Ovary (tissue), 9 donors: ENCODE data around the gene NOC3L. TPM values are rescaled to one million over a fixed set of nuclear protein-coding genes. Genes with fewer than 3 reads are reported as not detected.

ENCODE experiments used
- DNase-seq, 5 donors: peaks; one replicate each; pipeline ENCODE4 v3.0.0-alpha.2; 2019 to 2020
- H3K27ac ChIP-seq, 2 donors: fragments of 200-600 bp; one replicate each; pipeline versions ENCODE4 v1.5.1 to v1.8.0; 2019 to 2022
- H3K27me3 ChIP-seq: fragments of 200-600 bp; one replicate; pipeline ENCODE4 v1.8.0; 2022
- H3K36me3 ChIP-seq: fragments of 200-600 bp; sonication (generic); one replicate; pipeline ENCODE4 v1.5.1; 2019
- H3K4me1 ChIP-seq: one replicate; pipeline ENCODE4 v1.8.1; 2013; ENCODE audit warnings: mild to moderate bottlenecking, moderate library complexity; ENCODE audit not compliant: insufficient read depth
- H3K4me3 ChIP-seq: fragments of 200-600 bp; sonication (generic); one replicate; pipeline ENCODE4 v1.5.1; 2017
- H3K9me3 ChIP-seq, 2 donors: fragments of 200-600 bp in 1 of 2; sonication (generic) in 1 of 2; one replicate each; pipeline versions ENCODE4 v1.5.1 to v1.8.1; 2013 to 2019; ENCODE audit warnings: mild to moderate bottlenecking in 1 of 2, moderate library complexity in 1 of 2
- EP300 ChIP-seq: sonication (generic); formaldehyde crosslinking; IDR thresholded peaks from one replicate; pipeline ENCODE4 v1.6.1; 2017; ENCODE audit warnings: antibody characterized with exemption
- POLR2A ChIP-seq: fragments of 450-650 bp; IDR thresholded peaks from one replicate; pipeline ENCODE4 v1.6.1; 2017; ENCODE audit warnings: antibody characterized with exemption, mild to moderate bottlenecking, moderate library complexity
- WGBS, 3 donors: extraction: QIAGEN DNeasy Blood & Tissue Kit in 1 of 3; methylation state at CpG; one replicate each; pipeline versions ENCODE4 v1.1.5 to v1.1.7; 2013 to 2017; 5-methylcytosine and 5-hydroxymethylcytosine counted together
- intact Hi-C, 4 donors: fragments of 100-400 bp; cut with DNase I; formaldehyde crosslinking; loops; one replicate each; pipeline versions ENCODE4 v1.11.0 to v1.15.1; 2022 to 2023
- polyA plus RNA-seq, 2 donors: library from polyadenylated mRNA; stranded (reverse); fragments of 200-250 nt in 1 of 2; fragments of 350-450 nt in 1 of 2; fragmentation: Illumina TruSeq in 1 of 2; extraction: RNeasy Lipid Tissue Mini Kit (QIAGEN cat#74804) in 1 of 2; gene quantifications; one replicate each; pipeline ENCODE4 v1.2.3, GENCODE V29; 2013 to 2014
- total RNA-seq, 7 donors: library from RNA; depleted of rRNA in 2 of 7; stranded (reverse); fragments of >200 nt in 2 of 7; fragmentation: NEBNext Ultra II Directional in 3 of 7; extraction: Animal tissue kit (Norgen Biotek cat#: 25700) in 3 of 7; gene quantifications; one replicate each; pipeline versions ENCODE4 v1.1.0 to v1.2.4, GENCODE V29; 2016 to 2023
- TF ChIP-seq, protein P1 (sequence below), 3 donors: fragments of 450-650 bp in 2 of 3; fragments of 200-600 bp in 1 of 3; IDR thresholded peaks; one replicate each; pipeline versions ENCODE4 v1.5.1 to v1.8.0; 2016 to 2022; ENCODE audit warnings: antibody characterized with exemption in 3 of 3, mild to moderate bottlenecking in 1 of 3
- donor health status: DM: no; HTN: no; CAD: no; lungs with moderate emphysema.
- donor health status: DM: no; HTN: no; CAD: no.
- donor health status: Bipolar disorder and iron deficiency.
- donor health status: DM: yes; HTN: yes; CAD: no.
- donor health status: DM: no; HTN: no; CAD: no.
- donor health status: DM: yes; HTN: yes; CAD: no.

Gene NOC3L
- total and polyA plus RNA-seq, 9 donors, result 4.3 to 29.2 (median 17.1) TPM

- Histone ChIP-seq H3K9me3 (no peaks in the 10 kb centered on the region), H3K27me3 (no peaks in the 10 kb centered on the region), H3K27ac (no peak overlapping the region), H3K36me3 (no peaks in the 10 kb centered on the region), H3K4me1 (peaks cover 3% of the 10 kb centered on the region), H3K4me3 (no peak overlapping the region)
- TF ChIP-seq, protein P1, sequence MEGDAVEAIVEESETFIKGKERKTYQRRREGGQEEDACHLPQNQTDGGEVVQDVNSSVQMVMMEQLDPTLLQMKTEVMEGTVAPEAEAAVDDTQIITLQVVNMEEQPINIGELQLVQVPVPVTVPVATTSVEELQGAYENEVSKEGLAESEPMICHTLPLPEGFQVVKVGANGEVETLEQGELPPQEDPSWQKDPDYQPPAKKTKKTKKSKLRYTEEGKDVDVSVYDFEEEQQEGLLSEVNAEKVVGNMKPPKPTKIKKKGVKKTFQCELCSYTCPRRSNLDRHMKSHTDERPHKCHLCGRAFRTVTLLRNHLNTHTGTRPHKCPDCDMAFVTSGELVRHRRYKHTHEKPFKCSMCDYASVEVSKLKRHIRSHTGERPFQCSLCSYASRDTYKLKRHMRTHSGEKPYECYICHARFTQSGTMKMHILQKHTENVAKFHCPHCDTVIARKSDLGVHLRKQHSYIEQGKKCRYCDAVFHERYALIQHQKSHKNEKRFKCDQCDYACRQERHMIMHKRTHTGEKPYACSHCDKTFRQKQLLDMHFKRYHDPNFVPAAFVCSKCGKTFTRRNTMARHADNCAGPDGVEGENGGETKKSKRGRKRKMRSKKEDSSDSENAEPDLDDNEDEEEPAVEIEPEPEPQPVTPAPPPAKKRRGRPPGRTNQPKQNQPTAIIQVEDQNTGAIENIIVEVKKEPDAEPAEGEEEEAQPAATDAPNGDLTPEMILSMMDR (IDR thresholded peaks at IDR 0.05), result no peak
- TF ChIP-seq EP300 (no peak), POLR2A (no peak)
- 13 to 21% (median 15%) methylated on average over 1 of the region's 1 CpG for WGBS, 3 donors
- DNase-seq, result no peak
- intact Hi-C loops, result loop anchor here (5.0 to 10.0 kb wide), 5 partner anchors 232 to 402 kb away; no protein-coding TSS in a partner anchor
These were observed 46.2 kb downstream of the NOC3L start for GRCh38 chr10:94316560-94316959.

DNA sequence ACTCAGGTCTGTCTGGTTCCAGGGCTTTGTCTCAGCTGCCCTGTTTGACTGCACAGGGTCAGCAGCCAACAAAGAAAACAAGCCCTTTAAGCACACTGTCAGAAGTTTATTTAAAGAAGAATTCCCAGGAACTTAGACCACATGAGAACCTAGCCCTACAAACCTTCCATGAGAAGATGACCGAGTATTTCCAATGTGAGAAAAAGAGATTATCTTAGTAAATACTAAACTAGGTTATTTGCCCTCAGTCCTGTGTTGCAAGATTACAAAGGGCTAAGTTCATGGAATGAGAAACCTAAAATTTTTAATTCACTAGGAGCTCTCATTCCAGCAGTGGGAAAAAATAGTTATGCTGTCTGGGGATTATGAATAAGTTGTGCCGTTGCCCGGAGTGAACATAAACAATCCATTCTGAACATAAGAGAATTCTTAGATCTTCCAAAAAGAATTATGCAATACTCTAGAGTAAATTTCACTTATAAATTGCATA, 46.7 kb downstream of the NOC3L start:
- WGBS, 3 donors, result 7 to 10% (median 9%) methylated on average over 3 of the region's 3 CpGs
- intact Hi-C loops, result loop anchor here (5.0 to 10.0 kb wide), 5 partner anchors 231 to 401 kb away; no protein-coding TSS in a partner anchor
- no peak overlapping the region for H3K4me3 ChIP-seq
- DNase-seq, result no peak
- H3K27ac ChIP-seq, result no peak overlapping the region
- no peaks in the 10 kb centered on the region for H3K36me3 ChIP-seq
- H3K4me1 ChIP-seq, result peaks cover 3% of the 10 kb centered on the region
- H3K9me3 ChIP-seq, result no peaks in the 10 kb centered on the region
- H3K27me3 ChIP-seq, result no peaks in the 10 kb centered on the region
- TF ChIP-seq POLR2A, result no peak
- TF ChIP-seq EP300, result no peak
- TF ChIP-seq, protein P1 (IDR thresholded peaks at IDR 0.05), result no peak

DNA sequence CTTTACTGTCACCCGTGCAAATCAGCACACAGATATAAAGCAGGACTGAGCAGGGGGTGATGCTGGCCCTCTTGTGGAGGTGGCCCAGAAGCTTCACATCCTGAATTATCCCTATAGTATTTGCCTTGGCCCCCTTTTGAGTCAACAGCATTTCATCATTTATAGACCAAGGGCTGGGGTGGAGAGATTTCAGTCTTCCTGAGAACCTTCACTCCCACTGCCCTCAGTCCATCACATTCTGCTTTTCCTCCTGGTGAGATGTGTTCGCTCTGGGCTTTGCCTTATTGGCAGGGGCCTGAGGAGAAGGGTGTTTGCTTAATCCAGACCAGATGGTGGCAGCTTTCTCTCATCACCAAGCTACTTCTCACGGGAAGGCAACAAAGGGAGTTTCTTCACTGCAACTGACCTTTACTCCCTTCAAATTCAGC, 47.7 kb downstream of the NOC3L start:
- no peak overlapping the region for H3K4me3 ChIP-seq
- DNase-seq, result no peak
- H3K27me3 ChIP-seq, result no peaks in the 10 kb centered on the region
- peaks cover 3% of the 10 kb centered on the region for H3K4me1 ChIP-seq
- H3K36me3 ChIP-seq, result no peaks in the 10 kb centered on the region
- TF ChIP-seq EP300, result no peak
- TF ChIP-seq, protein P1 (IDR thresholded peaks at IDR 0.05), result no peak
- TF ChIP-seq POLR2A, result no peak
- H3K27ac ChIP-seq, result no peak overlapping the region
- intact Hi-C loops, result loop anchor here (5.0 to 10.0 kb wide), 5 partner anchors 230 to 400 kb away; no protein-coding TSS in a partner anchor
- 55 to 61% (median 59%) methylated on average over 3 of the region's 3 CpGs for WGBS, 3 donors
- no peaks in the 10 kb centered on the region for H3K9me3 ChIP-seq

- intact Hi-C loops, result loop anchor here (5.0 to 10.0 kb wide), 4 partner anchors 226 to 396 kb away; no protein-coding TSS in a partner anchor
- Histone ChIP-seq H3K4me1 (peaks cover 1% of the 10 kb centered on the region), H3K27ac (no peak overlapping the region), H3K4me3 (no peak overlapping the region), H3K9me3 (no peaks in the 10 kb centered on the region), H3K36me3 (no peaks in the 10 kb centered on the region), H3K27me3 (no peaks in the 10 kb centered on the region)
- DNase-seq, result no peak
- WGBS, 3 donors, result 91% methylated on average over 6 of the region's 6 CpGs
- TF ChIP-seq, protein P1 (IDR thresholded peaks at IDR 0.05), result no peak
- TF ChIP-seq EP300 (no peak), POLR2A (no peak)
These were observed 52.4 kb downstream of the NOC3L start for GRCh38 chr10:94310369-94310768.
